Measurements from ENCODE around the gene IFRD2.
"Not testable (repeated sequence)": the region's sequence is repeated elsewhere in the genome, so short reads cannot be mapped to it uniquely, and the experiment has no call there.

IFRD2 gene

DNA sequence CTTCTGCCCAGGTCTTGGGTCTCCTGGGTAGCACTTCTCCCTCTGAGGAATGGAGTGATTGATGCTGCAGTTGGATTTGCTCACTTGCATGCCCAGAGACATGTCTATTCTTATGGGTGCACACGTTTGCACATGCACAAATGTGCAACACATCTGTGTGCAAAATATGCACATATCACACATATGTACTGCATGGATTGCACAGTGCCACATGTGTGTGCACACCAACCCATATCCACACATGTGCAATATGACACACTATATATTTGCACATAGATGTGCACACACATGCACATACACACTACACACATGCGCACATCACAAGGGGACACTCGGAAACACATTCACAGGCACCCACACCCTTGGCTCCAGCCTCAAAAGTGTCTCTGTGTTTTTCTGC is 24.0 kb downstream of the IFRD2 start:
- no peak for DNase-seq (ENCODE audit: low spot score)

DNA sequence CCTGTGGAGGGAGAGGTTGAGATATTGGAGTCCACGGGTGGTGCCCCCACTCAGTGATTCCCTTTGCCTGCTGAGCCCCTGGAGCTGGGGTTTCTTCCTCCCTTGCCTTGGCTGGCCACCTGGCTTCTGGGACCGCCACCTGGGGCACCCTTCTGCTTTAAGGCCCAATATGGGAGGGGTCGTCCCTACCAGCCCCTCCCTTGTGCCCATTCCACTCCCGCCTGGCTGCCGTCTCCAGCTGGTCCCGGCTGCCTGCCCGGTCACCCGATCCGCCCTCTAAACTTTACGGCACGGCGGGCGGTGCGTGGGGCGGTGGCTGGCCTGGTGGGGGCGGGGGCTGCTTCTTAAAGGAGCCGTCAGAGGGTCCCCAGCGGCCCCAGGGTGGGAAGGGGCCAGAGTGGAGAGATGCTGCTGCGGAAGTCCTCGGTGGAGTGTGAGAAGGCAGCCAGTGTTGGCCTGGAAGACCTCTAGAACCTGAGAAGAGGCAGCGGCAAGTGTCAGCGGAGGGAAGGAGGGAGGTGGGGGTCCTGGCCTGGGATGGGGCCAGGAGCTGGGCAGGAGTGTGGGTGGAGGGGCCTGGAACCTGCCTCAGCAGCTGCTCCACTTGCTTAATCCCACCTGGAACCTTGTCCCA is 24.8 kb downstream of the IFRD2 start:
- peak; percentile 79 for DNase-seq (ENCODE audit: low spot score)

DNA sequence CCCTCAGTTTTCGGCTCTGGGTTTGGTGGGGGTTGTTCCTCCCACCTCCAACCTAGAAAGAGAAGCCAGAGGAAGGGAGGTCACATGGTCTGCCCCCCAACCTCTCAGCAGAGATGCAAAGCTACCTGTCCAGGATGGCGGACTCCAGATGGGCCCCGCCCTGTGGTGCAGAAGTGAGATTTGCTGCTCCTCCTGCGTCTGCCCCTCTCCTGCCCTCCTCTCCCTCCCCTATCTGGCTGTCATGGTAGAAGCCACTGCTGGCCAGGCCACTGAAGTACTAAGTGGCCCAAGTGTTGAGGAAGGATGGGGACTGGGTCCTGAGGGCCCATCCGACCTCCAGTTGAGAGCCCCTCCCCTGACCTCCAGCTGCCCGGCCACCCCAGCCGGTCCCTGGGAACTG is 25.4 kb downstream of the IFRD2 start:
- DNase-seq (ENCODE audit: low spot score) = no peak

- no peak for DNase-seq (ENCODE audit: low spot score)
Observed at GRCh38 chr3:50266017-50266416, 26.2 kb downstream of the IFRD2 start.

GRCh38 chr3:50265571-50265970 is 26.7 kb downstream of the IFRD2 start:
- DNase-seq (ENCODE audit: low spot score) = no peak

DNA sequence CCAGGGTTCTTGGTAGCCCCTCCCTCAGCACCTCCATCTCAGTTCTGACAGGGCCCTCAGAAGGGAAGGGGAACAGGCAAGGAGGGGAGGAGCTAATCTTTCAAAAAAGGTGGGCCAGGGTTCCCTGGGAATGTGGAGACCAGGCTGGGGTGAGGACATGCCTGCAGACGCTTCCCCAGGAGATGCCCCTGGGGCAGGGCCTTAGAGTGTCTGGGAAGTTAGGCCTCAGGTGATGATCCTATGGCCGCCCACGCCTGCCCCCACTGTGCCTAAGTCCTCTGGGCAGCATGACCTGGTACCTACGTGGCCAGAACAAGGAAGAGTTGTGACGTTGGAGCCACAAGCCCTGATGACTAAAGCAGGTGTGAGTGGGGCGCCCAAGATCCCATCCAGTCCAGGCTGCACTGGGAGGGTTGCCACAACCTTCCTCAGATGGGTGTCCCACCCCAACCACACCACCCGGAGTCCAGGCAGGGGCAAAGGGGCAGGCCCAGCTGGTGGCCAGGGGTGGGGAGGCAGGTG is 27.2 kb downstream of the IFRD2 start:
- DNase-seq (ENCODE audit: low spot score) = no peak

DNA sequence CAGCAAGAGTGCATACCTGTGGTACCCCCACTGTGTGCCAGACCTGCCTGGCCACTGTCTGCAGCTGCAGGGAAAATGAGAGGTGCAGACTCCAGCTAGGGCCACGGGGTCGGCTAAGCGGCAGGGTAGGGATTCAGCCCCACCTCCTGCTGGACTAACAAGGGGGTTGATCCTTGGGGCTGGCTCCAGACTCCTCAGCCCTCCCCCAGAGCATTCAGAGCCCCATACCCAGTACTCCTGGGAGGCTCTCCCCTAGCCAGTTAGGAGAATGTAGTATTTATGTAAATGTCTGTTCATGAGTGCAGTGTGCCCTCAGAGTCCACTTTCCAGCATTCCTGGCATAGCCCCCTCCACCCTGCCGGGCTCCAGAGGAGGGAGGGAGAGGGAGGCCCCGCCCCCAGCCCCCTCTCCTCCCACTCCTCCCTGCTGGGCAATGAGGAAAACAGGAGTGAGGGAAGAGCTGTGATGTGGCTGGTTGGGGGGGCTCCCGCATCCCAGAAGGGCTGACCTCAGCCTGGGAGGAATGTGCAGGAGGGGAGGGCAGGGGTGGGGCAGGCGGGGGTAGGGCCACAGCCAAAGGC is 27.8 kb downstream of the IFRD2 start:
- peak; percentile 93 for DNase-seq (ENCODE audit: low spot score)

GRCh38 chr3:50263478-50264382 is 28.5 kb downstream of the IFRD2 start:
- DNase-seq (ENCODE audit: low spot score) = no peak

DNA sequence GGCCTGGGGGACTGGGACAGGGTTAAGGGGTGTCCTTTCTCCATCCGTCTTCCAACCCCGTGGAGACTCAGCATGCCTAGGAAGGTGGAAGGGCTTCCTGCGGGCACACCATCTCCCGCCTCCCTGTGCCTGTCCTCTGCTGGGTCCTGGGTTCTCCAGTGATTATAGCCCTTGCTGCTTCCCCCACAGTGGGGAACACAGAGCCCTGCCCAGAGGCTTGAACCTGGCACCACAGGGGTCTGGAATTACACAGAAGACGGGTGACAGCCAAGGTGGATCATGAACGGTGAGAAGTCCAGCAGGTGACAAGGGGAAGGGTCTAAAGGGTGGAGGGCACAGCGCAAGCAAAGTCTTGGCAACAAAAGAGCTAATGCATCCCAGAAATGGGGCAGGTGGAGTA is 29.5 kb downstream of the IFRD2 start:
- no peak for DNase-seq (ENCODE audit: low spot score)

- DNase-seq (ENCODE audit: low spot score) = not testable (repeated sequence)
Observed at GRCh38 chr3:50262200-50262599, 30.0 kb downstream of the IFRD2 start.

DNA sequence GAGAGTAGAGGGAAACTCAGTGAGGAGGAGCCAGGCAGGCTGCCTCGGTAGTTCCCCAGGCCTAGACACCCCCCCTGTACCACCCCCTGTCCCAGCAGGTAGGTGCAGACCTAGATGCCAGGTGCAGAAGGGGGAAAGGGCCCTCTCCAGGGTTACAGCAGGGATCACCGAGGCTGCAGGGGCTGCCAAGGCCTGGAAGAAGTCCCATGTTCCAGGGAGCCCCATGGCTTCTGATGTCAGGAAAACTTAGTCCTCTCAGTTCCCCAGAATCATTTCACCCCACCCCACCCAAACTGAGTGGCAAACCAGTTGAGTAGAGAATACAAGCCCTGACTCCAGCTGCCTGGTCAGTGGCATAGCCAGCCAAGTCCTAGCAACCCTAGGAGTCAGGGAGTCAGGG is 30.7 kb downstream of the IFRD2 start:
- DNase-seq (ENCODE audit: low spot score) = no peak

- DNase-seq (ENCODE audit: low spot score) = no peak
Observed at GRCh38 chr3:50260942-50261441, 31.2 kb downstream of the IFRD2 start.

GRCh38 chr3:50260027-50260941 is 31.9 kb downstream of the IFRD2 start:
- peak; percentile 96 for DNase-seq (ENCODE audit: low spot score)

GRCh38 chr3:50259432-50260026 is 32.7 kb downstream of the IFRD2 start:
- DNase-seq (ENCODE audit: low spot score) = no peak

DNA sequence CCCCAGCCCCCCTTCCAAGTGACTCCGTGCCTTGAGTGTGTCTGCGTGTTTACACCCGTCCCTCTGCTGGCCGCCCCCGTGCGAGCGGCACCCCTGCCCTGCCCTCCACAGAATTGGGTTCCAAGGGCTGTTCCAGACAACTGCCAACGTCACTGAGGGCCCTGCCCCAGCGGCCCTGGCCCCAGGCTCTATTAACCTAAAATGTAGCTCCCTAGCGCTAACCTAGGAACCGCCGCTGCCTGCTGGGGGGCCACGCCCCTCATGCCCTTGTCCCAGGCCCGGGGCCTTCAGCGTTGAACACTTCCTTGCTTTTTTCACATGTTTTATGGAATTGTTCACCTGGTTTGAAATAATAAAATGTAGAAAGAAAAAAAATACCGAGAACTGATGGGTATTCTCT is 33.2 kb downstream of the IFRD2 start:
- DNase-seq (ENCODE audit: low spot score) = no peak

DNA sequence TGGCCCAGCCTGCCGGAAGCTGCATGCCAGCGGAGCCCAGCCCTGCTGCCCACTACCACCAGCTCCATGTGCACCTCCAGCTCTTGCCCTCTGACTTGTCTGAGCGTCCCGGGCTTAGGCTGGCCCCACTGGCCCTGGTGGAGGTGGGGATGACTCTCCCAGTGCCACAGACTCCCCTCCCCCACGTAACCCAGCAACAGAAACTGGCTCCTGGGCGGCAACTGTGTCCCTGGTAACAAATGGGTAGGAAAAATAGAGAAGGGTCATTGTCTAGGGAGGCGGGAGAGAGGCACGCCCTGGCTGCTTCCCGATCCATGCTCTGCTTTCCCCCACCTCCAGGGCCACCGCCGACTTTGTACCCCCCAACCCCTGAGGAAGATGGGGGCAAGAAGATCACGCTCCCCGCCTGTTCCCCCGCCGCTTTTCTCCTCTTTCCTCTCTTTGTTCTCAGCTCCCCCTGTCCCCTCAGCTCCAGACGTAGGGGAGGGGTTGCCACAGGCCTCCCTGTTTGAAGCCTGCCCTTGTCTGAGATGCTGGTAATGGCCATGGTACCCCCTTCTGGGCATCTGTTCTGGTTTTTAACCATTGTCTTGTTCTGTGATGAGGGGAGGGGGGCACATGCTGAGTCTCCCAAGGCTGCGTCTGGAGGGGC is 34.1 kb downstream of the IFRD2 start:
- DNase-seq (ENCODE audit: low spot score) = no peak

DNA sequence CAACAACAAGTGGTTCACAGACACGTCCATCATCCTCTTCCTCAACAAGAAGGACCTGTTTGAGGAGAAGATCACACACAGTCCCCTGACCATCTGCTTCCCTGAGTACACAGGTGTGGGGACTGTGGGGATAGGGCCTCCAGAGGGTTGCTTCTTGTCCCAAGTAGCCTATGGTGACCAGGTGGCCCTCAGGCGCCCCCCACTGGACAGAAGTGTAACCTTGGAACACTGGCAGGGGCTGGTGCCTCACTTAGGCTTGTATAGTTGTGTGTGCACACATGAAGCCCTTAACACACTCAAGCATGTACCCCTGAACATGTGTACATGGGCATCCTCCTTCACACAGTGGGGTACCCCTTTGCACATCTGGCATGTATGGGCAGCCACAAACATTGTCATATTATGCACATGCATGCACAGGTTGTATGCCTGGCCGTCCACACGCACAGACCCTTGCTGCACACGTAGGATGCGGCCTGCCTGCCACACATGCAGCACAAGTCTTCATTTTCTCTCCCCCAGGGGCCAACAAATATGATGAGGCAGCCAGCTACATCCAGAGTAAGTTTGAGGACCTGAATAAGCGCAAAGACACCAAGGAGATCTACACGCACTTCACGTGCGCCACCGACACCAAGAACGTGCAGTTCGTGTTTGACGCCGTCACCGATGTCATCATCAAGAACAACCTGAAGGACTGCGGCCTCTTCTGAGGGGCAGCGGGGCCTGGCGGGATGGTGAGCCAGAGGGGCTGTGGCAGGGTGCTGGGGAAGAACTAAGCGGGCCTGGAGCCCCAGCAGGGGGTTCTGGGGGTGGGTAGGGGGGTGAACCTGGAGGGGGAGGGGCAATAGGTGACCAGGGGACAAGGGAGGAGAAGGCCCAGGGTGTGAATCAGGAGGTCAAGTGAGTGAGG is 35.0 kb downstream of the IFRD2 start:
- DNase-seq (ENCODE audit: low spot score) = no peak

DNA sequence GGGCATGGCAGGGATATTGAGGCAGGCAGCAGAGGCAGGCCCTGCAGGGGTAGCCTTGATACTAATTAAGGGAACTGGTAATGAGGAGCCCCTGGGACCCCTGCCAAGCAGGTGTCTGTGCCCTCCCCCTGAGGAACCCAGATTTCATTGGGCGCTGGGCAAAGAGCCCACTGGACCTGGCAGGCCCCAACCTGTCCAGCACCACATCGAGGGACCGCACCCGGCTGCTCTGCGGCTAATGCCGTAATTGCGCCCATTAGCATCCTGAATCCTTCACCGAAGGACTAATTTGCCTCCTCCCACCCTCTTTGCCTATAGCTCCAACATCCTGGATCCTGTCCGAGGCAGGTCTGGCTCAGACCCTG is 37.0 kb downstream of the IFRD2 start:
- no peak for DNase-seq (ENCODE audit: low spot score)

GRCh38 chr3:50254577-50255250 is 37.5 kb downstream of the IFRD2 start:
- DNase-seq (ENCODE audit: low spot score) = no peak
